Nephron progenitor cell (in vitro differentiated cells): Measurements from ENCODE around the gene AK4.
A peak's percentile ranks its signal among the peaks of the same experiment; 100 is the strongest.

Source experiments
- DNase-seq: peaks from one replicate; pipeline ENCODE4 v3.0.0; 2021
- H3K27ac Mint-ChIP-seq: 2 replicates; pipeline ENCODE4 v1.8.0; 2021; ENCODE audit warnings: mild to moderate bottlenecking, moderate library complexity, mixed read lengths
- H3K27me3 Mint-ChIP-seq: 2 replicates; pipeline ENCODE4 v1.8.0; 2021; ENCODE audit warnings: mild to moderate bottlenecking, low read depth, mixed read lengths; ENCODE audit not compliant: poor library complexity
- H3K36me3 Mint-ChIP-seq: 2 replicates; pipeline ENCODE4 v1.8.0; 2021; ENCODE audit warnings: low read depth, mixed read lengths
- H3K4me1 Mint-ChIP-seq: 2 replicates; pipeline ENCODE4 v1.8.0; 2021; ENCODE audit warnings: mixed read lengths
- H3K4me3 Mint-ChIP-seq: 2 replicates; pipeline ENCODE4 v1.8.0; 2021; ENCODE audit warnings: mild to moderate bottlenecking, moderate library complexity, mixed read lengths
- H3K9me3 Mint-ChIP-seq: 2 replicates; pipeline ENCODE4 v1.8.0; 2021; ENCODE audit warnings: mild to moderate bottlenecking, moderate library complexity, mixed read lengths
- TF ChIP-seq, protein P1 (sequence below): fragments of 200-600 bp; sonication (generic); IDR thresholded peaks from 2 replicates; pipeline ENCODE4 v1.5.0; 2021; ENCODE audit warnings: antibody characterized with exemption

Gene AK4

DNA sequence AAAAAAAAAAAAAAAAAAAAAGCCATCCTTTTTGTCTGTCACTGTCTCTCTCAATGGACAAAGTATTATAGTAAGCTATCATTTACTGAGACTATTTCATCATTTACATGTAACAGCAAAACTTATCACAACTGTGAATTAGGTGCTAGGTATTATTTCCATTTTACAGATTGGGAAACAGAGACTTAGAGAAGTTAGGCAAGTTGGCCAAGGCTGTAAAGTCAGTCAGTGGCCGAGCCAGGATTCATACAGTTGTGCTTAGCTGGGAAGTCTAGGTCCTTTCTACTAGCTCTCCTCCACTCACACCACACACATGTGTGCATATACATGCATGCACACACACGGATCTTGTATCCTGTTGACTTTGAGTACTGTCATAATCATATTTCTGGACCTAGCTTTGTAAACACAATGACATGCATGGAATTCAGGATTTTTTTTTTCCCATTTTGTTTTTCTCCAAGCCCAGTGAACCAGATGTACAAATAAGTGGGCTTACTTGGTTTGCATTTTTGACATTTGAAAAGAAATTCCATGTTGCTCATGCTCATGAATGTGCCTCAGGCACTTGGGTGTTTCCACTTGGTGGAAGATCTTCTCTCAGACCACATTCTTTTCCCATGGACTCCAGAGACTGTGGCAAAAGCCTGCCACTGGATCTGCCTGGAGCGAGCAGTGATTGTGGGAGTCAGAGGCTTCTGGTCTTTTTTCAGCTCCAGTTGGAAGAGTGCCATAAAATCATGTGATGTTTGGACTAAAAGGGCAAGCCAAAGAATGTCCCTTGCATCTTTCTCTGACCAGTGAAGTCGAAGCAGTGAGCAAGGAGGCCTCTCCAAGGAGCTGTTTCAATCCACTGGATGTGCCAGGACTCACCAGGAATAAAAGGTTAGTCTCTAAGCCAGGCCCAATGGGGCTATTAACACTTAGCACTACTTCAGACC, 99.7 kb downstream of the AK4 start:
- TF ChIP-seq, protein P1, sequence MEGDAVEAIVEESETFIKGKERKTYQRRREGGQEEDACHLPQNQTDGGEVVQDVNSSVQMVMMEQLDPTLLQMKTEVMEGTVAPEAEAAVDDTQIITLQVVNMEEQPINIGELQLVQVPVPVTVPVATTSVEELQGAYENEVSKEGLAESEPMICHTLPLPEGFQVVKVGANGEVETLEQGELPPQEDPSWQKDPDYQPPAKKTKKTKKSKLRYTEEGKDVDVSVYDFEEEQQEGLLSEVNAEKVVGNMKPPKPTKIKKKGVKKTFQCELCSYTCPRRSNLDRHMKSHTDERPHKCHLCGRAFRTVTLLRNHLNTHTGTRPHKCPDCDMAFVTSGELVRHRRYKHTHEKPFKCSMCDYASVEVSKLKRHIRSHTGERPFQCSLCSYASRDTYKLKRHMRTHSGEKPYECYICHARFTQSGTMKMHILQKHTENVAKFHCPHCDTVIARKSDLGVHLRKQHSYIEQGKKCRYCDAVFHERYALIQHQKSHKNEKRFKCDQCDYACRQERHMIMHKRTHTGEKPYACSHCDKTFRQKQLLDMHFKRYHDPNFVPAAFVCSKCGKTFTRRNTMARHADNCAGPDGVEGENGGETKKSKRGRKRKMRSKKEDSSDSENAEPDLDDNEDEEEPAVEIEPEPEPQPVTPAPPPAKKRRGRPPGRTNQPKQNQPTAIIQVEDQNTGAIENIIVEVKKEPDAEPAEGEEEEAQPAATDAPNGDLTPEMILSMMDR: no peak
- peaks cover 7% of the 10 kb centered on the region for H3K4me1 Mint-ChIP-seq
- no peak overlapping the region for H3K4me3 Mint-ChIP-seq
- no peaks in the 10 kb centered on the region for H3K9me3 Mint-ChIP-seq
- no peaks in the 10 kb centered on the region for H3K36me3 Mint-ChIP-seq
- H3K27me3 Mint-ChIP-seq: peaks cover 23% of the 10 kb centered on the region
- DNase-seq: no peak
- H3K27ac Mint-ChIP-seq: peak overlapping the region; percentile 13

DNA sequence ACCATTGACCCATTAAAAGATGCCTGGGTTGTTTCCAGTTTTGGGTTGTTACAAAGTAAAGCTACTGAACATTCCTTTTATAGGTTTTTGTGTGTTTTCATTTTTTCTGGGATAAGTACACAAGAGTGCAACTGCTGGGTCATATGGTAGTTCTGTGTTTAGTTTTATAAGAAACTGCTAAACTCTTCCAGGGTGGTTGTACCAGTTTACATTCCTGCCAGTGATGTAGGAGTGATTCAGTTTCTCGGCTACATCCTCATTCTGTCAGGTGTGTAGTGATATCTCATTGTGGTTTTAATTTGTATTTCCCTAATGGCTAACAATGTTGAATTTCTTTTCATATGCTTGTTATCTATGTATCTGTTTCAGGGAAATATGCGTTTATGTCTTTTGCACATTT, 102.8 kb downstream of the AK4 start:
- Mint-ChIP-seq H3K4me3 (no peak overlapping the region), H3K36me3 (no peaks in the 10 kb centered on the region), H3K4me1 (peaks cover 18% of the 10 kb centered on the region), H3K27me3 (peaks cover 42% of the 10 kb centered on the region), H3K27ac (no peak overlapping the region), H3K9me3 (no peaks in the 10 kb centered on the region)
- TF ChIP-seq, protein P1: no peak
- no peak for DNase-seq

DNA sequence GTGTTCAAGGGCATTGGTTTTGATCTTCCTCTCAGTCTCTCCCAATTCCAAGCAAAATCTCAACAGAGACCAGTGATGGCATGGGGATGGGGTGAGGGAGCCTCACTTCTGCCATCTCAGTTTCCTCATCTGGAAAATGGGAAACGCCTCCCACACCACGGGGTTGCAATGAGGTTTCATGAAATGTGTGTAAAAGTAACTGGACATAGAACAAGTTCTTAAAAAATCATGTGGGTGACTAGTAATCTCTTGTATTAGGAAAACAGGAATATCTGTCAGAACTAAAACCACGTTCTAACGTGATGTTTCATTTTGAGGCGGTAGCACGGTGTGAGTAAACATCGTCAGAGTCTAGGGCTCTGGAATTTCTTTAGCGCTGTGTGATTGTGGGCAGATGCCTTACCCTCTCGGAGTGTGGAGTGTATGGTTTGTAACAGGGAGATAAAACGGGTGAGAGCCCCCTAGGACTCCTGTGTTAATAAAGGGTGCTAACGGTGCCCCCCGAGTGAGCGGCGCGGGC, 105.9 kb downstream of the AK4 start:
- Mint-ChIP-seq H3K4me3 (peak overlapping the region; percentile 85), H3K27me3 (peaks cover 57% of the 10 kb centered on the region), H3K27ac (no peak overlapping the region), H3K9me3 (no peaks in the 10 kb centered on the region), H3K36me3 (no peaks in the 10 kb centered on the region), H3K4me1 (peaks cover 12% of the 10 kb centered on the region)
- no peak for DNase-seq
- TF ChIP-seq, protein P1: no peak

DNA sequence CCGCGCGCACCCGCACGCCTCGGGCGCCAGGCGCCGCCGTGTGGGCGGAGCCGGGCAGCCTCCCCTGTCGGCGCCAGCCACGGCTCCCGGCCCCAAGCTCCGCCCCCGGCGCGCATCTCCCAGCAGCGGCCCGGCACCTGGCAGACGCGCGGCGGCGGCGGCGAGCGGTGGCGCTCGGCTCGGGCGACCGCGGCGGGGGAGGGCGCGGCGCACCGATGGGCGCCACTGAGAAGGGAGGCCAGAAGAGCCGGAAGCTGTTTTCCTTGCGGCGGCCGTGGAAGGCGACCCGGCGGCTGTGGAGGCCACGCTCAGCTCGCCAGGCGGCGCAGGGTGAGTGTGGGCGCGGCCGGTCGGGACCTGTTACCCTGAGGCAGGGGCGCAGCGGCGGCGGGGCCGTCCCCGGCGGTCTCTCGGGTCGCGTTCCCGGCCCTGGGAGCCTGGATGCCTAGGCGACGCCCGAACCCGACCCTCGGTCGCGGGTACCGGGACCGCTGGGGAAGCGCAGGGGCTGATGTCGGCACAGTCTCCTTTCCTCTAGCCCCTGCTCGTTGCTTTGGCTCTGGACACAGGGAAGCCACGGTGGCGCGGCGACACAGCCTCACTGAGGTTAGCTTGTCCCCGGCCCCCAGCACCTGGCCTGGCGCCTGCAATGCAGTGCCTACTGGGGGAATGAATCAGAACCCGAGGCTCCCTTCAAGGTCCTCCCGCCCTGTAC, 106.5 kb downstream of the AK4 start:
- H3K4me1 Mint-ChIP-seq: peaks cover 12% of the 10 kb centered on the region
- peak; percentile 93 for DNase-seq
- H3K36me3 Mint-ChIP-seq: no peaks in the 10 kb centered on the region
- no peaks in the 10 kb centered on the region for H3K9me3 Mint-ChIP-seq
- H3K27ac Mint-ChIP-seq: no peak overlapping the region
- TF ChIP-seq, protein P1: no peak
- peaks cover 58% of the 10 kb centered on the region for H3K27me3 Mint-ChIP-seq
- H3K4me3 Mint-ChIP-seq: peak overlapping the region; percentile 91

DNA sequence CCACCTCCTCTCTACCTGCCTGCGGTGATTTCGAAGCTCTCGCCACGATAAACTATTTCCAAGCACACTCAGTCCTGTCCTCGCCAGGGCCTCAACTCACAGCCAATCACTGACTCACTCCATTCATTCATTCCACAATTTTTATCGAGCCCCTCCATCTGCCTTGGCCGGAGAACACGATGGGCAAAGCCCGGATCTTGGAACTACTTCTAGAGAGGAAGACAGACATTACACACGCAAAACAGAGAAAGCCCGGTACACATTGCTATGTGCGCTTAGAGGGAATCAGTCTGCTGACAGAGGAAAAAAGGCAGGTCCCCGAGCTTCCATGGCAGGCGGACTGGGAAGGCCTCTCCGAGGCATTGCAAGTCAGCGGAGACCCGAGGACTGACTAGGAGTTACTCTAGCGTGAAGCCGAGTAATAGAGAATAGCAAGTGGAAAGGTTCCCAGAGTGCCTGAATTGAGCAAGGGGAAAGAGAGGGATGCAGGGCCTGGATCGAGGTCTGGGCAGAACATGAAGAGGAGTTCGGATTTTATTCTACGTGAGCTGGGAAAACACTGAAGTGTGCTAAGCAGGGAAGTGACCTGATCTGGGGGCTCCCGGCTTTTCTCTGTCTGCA, 107.1 kb downstream of the AK4 start:
- peaks cover 12% of the 10 kb centered on the region for H3K4me1 Mint-ChIP-seq
- peak; percentile 34 for DNase-seq
- H3K27ac Mint-ChIP-seq: no peak overlapping the region
- no peaks in the 10 kb centered on the region for H3K9me3 Mint-ChIP-seq
- peaks cover 57% of the 10 kb centered on the region for H3K27me3 Mint-ChIP-seq
- TF ChIP-seq, protein P1: no peak
- peak overlapping the region; percentile 91 for H3K4me3 Mint-ChIP-seq
- no peaks in the 10 kb centered on the region for H3K36me3 Mint-ChIP-seq
